Measurements from ENCODE around the gene PPARG.
A peak's percentile ranks its signal among the peaks of the same experiment; 100 is the strongest.
"Not testable (repeated sequence)": the region's sequence is repeated elsewhere in the genome, so short reads cannot be mapped to it uniquely, and the experiment has no call there.

PPARG gene

DNA sequence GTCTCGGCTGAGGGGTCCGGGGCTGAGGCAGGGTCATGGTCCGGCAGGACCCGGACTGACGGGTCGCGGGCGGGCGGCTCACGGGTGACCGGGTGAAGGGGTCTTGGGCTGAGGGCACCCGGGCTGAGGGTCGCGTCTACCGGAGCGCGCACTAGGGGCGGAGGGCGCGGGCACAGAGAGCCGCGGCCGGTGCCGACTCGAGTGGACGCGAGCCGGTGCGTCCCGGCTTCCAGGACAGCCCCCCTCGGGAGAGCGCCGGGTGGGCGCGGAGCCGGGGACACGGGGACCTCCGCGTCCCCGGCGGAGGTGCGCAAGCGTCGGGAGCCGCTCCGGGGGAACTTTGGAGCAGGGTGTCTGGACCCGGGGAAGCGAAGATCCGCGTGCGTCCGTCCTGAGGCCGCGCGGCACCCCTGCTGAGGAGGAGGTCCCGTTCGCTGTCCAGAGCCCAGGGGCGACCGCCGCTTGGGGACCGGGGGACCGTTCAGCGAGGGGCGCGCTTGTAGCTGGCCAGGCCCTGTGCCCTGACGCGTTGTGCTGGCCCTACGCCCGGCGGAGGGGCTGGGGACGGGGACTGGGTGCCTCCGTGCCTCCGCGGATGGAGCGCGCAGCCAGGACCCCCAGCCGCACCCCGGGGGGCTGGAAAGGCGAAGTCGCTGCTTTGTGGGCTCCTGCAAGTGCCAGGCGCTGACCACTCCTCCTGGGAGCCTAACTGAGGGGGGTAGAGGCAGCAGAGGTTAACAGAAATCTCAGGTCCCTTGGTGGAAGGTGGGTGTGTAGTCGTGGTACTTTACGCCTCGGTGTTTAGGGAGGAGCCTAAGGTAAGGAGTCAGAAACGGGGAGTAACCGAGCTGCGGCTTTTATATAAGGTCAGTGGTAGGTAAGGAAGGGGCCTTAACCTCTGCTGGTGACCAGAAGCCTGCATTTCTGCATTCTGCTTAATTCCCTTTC lies at the start of gene PPARG:
Gene PPARG (plus strand): TSS at position 889 of the 948 bp plus-strand sequence. CDS start 90,642 bp downstream, outside the sequence.
- no peaks in the 10 kb centered on the region for H3K9me3 ChIP-seq
- no peaks in the 10 kb centered on the region for H3K27me3 ChIP-seq (ENCODE audit: low read depth)
- DNase-seq (ENCODE audit: low spot score in 2 of 2) = peak; percentile 72 to 73
- no peaks in the 10 kb centered on the region for H3K36me3 ChIP-seq (replicated peaks)
- H3K4me1 ChIP-seq = peaks cover 25% of the 10 kb centered on the region
- peak within 1 kb of the TSS; percentile 61 for H3K4me3 ChIP-seq
- in situ Hi-C loops (cut with MboI; ENCODE audit: low sequenced_read_pairs) = no loop called here

GRCh38 chr3:12239301-12239700 lies 49.6 kb upstream of the PPARG start:
- no peak overlapping the region for H3K4me3 ChIP-seq
- no peaks in the 10 kb centered on the region for H3K9me3 ChIP-seq
- no peaks in the 10 kb centered on the region for H3K36me3 ChIP-seq (replicated peaks)
- H3K27me3 ChIP-seq (ENCODE audit: low read depth) = no peaks in the 10 kb centered on the region
- DNase-seq (ENCODE audit: low spot score in 2 of 2) = peak; percentile 89 to 92
- in situ Hi-C loops (cut with MboI; ENCODE audit: low sequenced_read_pairs) = no loop called here
- peaks cover 31% of the 10 kb centered on the region for H3K4me1 ChIP-seq

GRCh38 chr3:12242772-12243171 lies 46.1 kb upstream of the PPARG start:
- in situ Hi-C loops (cut with MboI; ENCODE audit: low sequenced_read_pairs) = no loop called here
- H3K27me3 ChIP-seq (ENCODE audit: low read depth) = no peaks in the 10 kb centered on the region
- H3K4me1 ChIP-seq = peaks cover 16% of the 10 kb centered on the region
- no peaks in the 10 kb centered on the region for H3K9me3 ChIP-seq
- H3K36me3 ChIP-seq (replicated peaks) = no peaks in the 10 kb centered on the region
- no peak for DNase-seq (ENCODE audit: low spot score in 2 of 2)
- no peak overlapping the region for H3K4me3 ChIP-seq

DNA sequence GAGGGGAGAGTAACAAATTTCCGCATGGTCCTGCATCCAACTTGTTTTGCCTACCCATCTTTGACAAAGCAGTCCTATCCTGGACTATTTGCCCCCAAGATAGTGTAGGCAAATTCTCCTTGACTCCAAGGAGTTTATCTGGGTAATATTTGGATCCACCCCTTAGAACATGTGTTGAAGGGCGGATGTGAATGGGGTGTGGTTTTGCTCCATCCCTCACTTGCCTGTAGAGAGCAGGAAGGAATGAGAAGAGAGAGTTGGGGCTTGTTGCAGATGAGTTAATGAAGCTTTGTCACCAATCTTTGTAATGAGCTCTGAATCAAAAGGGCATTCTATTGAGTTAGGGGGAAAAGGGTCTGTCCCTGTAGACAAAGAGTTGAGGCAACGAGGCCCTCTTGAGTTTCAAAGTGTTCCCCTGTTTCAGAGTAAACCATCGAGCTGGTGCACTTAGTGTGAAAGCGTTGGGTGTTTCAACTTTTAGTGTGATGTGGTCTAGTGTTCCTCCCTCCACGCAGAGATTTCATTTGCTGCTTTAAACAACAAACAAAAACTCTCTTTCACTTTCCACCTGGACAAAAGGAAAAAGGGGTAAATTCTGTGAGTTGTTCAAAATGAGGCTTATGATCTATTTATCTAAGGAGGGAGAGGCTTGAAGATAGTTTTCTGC lies 42.2 kb upstream of the PPARG start:
- no peaks in the 10 kb centered on the region; the same call in 1 of the 2 replicates for H3K9me3 ChIP-seq
- H3K36me3 ChIP-seq (replicated peaks) = no peaks in the 10 kb centered on the region
- no peaks in the 10 kb centered on the region for H3K27me3 ChIP-seq (ENCODE audit: low read depth)
- in situ Hi-C loops (cut with MboI; ENCODE audit: low sequenced_read_pairs) = no loop called here
- DNase-seq (ENCODE audit: low spot score in 2 of 2) = no peak
- H3K4me1 ChIP-seq = no peaks in the 10 kb centered on the region
- no peak overlapping the region for H3K4me3 ChIP-seq

- H3K27me3 ChIP-seq (ENCODE audit: low read depth) = no peaks in the 10 kb centered on the region
- no peak overlapping the region for H3K4me3 ChIP-seq
- DNase-seq (ENCODE audit: low spot score in 2 of 2) = no peak
- no peaks in the 10 kb centered on the region; the same call in 1 of the 2 replicates for H3K9me3 ChIP-seq
- H3K36me3 ChIP-seq (replicated peaks) = no peaks in the 10 kb centered on the region
- in situ Hi-C loops (cut with MboI; ENCODE audit: low sequenced_read_pairs) = no loop called here
- no peaks in the 10 kb centered on the region for H3K4me1 ChIP-seq
These were observed 41.5 kb upstream of the PPARG start for GRCh38 chr3:12247411-12247810.

DNA sequence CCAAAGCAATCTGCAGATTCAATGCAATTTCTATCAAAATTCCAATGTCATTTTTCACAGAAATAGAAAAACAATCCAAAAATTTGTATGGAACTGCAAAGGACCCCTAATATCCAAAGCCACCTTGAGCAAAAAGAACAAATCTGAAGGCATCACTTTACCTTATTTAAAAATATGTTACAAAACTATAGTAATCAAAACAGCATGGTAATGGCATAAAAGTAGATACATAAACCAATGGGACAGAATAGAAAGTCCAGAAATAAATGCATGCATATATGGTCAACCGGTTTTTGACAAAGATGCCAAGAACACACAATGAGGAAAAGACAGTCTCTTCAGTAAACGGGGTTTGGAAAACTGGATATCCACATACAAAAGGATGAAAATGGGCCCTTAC lies 39.4 kb upstream of the PPARG start:
- no peaks in the 10 kb centered on the region; the same call in 1 of the 2 replicates for H3K9me3 ChIP-seq
- no peaks in the 10 kb centered on the region for H3K27me3 ChIP-seq (ENCODE audit: low read depth)
- H3K4me3 ChIP-seq = no peak overlapping the region
- no peaks in the 10 kb centered on the region for H3K36me3 ChIP-seq (replicated peaks)
- H3K4me1 ChIP-seq = peaks cover 12% of the 10 kb centered on the region
- DNase-seq (ENCODE audit: low spot score in 2 of 2) = no peak
- in situ Hi-C loops (cut with MboI; ENCODE audit: low sequenced_read_pairs) = no loop called here

DNA sequence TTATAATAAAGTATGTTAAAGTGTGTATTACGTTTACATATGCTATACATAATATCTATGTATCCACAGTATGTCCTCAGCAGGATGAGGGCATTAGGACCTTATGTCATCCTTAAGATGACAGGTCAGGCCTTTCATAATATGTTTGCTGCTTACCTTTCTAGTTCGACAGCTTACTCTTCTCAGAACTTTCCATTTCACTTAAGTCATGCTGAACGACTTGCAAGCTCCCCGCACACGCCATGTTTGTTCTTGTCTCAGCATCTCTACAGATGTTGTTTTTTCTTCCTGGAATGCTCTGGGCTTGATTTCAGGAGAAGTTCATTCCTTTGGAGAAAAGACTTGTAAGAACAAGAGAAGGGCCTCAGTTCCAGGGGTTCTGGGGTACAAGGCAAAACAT lies 36.0 kb upstream of the PPARG start:
- Histone ChIP-seq H3K4me1 (peaks cover 12% of the 10 kb centered on the region), H3K9me3 (no peaks in the 10 kb centered on the region; the same call in 1 of the 2 replicates), H3K27me3 (ENCODE audit: low read depth) (no peaks in the 10 kb centered on the region), H3K4me3 (no peak overlapping the region), H3K36me3 (replicated peaks) (no peaks in the 10 kb centered on the region)
- DNase-seq (ENCODE audit: low spot score in 2 of 2) = no peak
- in situ Hi-C loops (cut with MboI; ENCODE audit: low sequenced_read_pairs) = no loop called here

DNA sequence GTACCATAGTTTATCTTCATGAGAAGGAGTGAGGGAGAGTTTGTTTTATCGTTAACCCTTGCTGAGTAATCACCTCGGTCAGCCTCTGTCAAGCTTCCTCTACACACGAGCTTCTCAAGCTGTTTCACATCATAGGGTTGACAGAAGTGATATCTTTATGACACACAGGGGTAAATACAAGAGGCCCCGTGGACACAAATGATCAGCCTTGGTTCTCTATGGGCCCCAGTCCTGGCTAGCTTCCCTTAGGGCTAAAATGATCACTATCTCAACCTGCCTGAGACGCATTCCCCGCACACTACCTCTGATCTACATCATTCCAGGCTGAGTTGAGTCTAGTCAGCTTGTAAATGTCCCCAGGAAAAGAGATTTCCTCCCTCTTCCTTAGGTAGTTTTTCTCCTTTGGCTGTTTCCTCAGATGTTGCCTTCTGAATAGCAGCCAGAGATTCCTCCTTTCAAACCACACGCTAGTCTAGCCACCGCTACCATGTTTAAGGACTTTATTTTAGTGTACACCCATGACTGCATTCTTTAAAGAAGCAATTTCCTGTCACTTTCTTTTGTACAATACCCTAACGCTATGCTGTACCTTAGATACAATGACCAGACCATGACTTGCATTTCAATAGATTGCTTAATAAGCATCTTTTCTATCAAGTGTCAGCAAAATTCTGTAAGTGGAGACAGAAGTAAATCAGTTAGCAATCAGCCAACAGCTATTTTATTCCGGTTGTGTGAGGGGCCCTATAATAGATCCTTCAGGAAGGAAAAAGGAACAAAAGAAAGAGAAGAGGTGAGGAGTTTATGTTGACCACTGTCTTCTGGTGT lies 35.1 kb upstream of the PPARG start:
- Histone ChIP-seq H3K9me3 (no peaks in the 10 kb centered on the region; the same call in 1 of the 2 replicates), H3K27me3 (ENCODE audit: low read depth) (no peaks in the 10 kb centered on the region), H3K4me3 (no peak overlapping the region), H3K4me1 (peaks cover 12% of the 10 kb centered on the region), H3K36me3 (replicated peaks) (no peaks in the 10 kb centered on the region)
- DNase-seq (ENCODE audit: low spot score in 2 of 2) = peak; percentile 9 to 85
- in situ Hi-C loops (cut with MboI; ENCODE audit: low sequenced_read_pairs) = no loop called here

GRCh38 chr3:12255393-12255792 lies 33.5 kb upstream of the PPARG start:
- H3K27me3 ChIP-seq (ENCODE audit: low read depth) = no peaks in the 10 kb centered on the region
- no peak for DNase-seq (ENCODE audit: low spot score in 2 of 2)
- no peaks in the 10 kb centered on the region for H3K36me3 ChIP-seq (replicated peaks)
- no peaks in the 10 kb centered on the region for H3K9me3 ChIP-seq
- H3K4me3 ChIP-seq = no peak overlapping the region
- peaks cover 12% of the 10 kb centered on the region for H3K4me1 ChIP-seq
- in situ Hi-C loops (cut with MboI; ENCODE audit: low sequenced_read_pairs) = no loop called here

DNA sequence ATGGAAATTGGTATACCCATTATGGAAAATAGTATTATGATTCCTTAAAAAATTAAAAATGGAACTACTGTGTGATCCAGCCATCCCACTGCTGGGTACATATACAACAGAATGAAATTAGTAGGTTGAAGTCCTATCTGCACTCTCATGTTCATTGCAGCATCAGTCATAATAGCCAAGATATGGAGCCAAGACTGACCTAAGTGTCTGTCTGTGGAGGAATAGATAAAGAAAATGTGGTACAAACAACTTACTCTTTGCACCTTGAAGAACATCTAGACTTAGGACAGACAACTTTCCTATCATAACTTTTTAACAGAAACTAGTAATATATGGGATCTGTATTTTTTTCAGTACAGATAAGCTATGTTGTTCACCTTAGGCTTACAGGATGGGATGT lies 30.0 kb upstream of the PPARG start:
- Histone ChIP-seq H3K27me3 (ENCODE audit: low read depth) (no peaks in the 10 kb centered on the region), H3K4me3 (no peak overlapping the region), H3K4me1 (peaks cover 5% of the 10 kb centered on the region), H3K9me3 (no peaks in the 10 kb centered on the region), H3K36me3 (replicated peaks) (no peaks in the 10 kb centered on the region)
- DNase-seq (ENCODE audit: low spot score in 2 of 2) = no peak
- in situ Hi-C loops (cut with MboI; ENCODE audit: low sequenced_read_pairs) = no loop called here

DNA sequence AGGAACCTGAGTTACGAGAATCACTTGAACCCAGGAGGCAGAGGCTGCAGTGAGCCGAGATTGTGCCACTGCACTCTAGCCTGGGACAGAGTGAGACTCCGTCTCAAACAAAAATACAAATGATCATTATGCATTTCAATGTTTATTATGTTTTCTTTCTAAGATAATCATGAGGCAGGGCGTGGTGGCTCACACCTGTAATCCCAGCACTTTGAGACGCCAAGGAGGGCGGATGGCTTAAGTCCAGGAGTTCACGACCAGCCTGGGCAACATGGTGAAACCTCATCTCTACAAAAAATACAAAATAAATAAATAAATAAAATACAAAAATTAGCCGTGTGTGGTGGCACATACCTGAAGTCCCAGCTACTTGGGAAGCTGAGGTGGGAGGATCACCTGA lies 26.7 kb upstream of the PPARG start:
- H3K9me3 ChIP-seq; H3K4me1 ChIP-seq; H3K4me3 ChIP-seq; DNase-seq (ENCODE audit: low spot score in 2 of 2); in situ Hi-C loops (cut with MboI; ENCODE audit: low sequenced_read_pairs); H3K36me3 ChIP-seq (replicated peaks); H3K27me3 ChIP-seq (ENCODE audit: low read depth): not testable (repeated sequence)

DNA sequence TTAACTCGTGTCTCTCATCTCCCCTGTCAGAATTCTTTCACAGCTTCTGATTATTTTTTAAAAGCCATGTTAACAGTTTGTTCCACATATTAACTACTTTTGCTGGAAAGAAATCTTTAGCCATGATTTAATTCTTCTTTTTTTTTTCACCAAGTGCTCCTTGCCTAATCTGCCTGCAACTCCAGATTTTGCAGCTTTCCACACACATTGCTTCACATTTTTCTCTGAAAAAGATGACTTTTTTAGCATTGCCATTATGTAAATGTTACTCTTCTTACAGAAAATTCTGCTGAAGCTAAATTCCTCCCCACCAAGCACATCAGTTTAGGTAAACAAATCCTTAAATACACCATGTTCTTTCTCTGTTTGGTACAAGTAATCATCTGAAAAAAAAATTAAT lies 23.4 kb upstream of the PPARG start:
- in situ Hi-C loops (cut with MboI; ENCODE audit: low sequenced_read_pairs) = no loop called here
- no peak for DNase-seq (ENCODE audit: low spot score in 2 of 2)
- no peaks in the 10 kb centered on the region for H3K27me3 ChIP-seq (ENCODE audit: low read depth)
- H3K9me3 ChIP-seq = no peaks in the 10 kb centered on the region
- no peaks in the 10 kb centered on the region for H3K4me1 ChIP-seq
- no peaks in the 10 kb centered on the region for H3K36me3 ChIP-seq (replicated peaks)
- H3K4me3 ChIP-seq = no peak overlapping the region

GRCh38 chr3:12266038-12266437 lies 22.8 kb upstream of the PPARG start:
- no peaks in the 10 kb centered on the region for H3K27me3 ChIP-seq (ENCODE audit: low read depth)

More at GRCh38 chr3:12266038-12266437, 22.8 kb upstream of the PPARG start:
- Histone ChIP-seq H3K4me1 (no peaks in the 10 kb centered on the region), H3K9me3 (no peaks in the 10 kb centered on the region), H3K4me3 (no peak overlapping the region), H3K36me3 (replicated peaks) (no peaks in the 10 kb centered on the region)
- in situ Hi-C loops (cut with MboI; ENCODE audit: low sequenced_read_pairs) = no loop called here
- no peak for DNase-seq (ENCODE audit: low spot score in 2 of 2)
